ENCODE results near the gene SUPT20HL1.
"Not testable (repeated sequence)": the region's sequence is repeated elsewhere in the genome, so short reads cannot be mapped to it uniquely, and the experiment has no call there.

Gene SUPT20HL1

DNA sequence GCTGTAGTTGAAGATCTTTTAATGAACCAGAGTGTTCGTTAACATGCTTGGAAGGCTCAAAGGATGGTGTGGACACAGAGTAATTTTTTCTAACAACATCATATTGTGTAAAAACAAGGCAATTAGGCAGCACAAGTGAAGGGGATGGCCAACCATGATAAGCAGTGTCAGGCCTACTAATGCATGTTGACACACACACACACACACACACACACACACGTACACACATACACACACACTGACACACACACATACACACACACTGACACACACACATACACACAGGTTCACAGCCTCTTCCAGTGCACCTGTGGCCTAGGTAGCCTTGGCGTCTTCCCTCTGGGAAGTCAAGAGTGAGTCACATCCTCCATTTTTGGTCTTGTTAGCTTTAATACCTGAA lies at the start of gene SUPT20HL1:
Gene SUPT20HL1 (plus strand): TSS at position 368 of the 400 bp plus-strand sequence. CDS start 2,122 bp downstream, outside the sequence.
- no peak within 1 kb of the TSS for H3K27ac Mint-ChIP-seq
- peaks cover 10% of the 10 kb centered on the region for H3K4me1 Mint-ChIP-seq
- H3K27me3 Mint-ChIP-seq (ENCODE audit: low read depth, poor library complexity): peaks cover 4% of the 10 kb centered on the region
- TF ChIP-seq, protein P1, sequence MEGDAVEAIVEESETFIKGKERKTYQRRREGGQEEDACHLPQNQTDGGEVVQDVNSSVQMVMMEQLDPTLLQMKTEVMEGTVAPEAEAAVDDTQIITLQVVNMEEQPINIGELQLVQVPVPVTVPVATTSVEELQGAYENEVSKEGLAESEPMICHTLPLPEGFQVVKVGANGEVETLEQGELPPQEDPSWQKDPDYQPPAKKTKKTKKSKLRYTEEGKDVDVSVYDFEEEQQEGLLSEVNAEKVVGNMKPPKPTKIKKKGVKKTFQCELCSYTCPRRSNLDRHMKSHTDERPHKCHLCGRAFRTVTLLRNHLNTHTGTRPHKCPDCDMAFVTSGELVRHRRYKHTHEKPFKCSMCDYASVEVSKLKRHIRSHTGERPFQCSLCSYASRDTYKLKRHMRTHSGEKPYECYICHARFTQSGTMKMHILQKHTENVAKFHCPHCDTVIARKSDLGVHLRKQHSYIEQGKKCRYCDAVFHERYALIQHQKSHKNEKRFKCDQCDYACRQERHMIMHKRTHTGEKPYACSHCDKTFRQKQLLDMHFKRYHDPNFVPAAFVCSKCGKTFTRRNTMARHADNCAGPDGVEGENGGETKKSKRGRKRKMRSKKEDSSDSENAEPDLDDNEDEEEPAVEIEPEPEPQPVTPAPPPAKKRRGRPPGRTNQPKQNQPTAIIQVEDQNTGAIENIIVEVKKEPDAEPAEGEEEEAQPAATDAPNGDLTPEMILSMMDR (IDR thresholded peaks at IDR 0.05): no peak
- no peak for DNase-seq
- no peak within 1 kb of the TSS for H3K4me3 Mint-ChIP-seq
- H3K9me3 Mint-ChIP-seq: no peaks in the 10 kb centered on the region
- H3K36me3 Mint-ChIP-seq (ENCODE audit: low read depth): no peaks in the 10 kb centered on the region

DNA sequence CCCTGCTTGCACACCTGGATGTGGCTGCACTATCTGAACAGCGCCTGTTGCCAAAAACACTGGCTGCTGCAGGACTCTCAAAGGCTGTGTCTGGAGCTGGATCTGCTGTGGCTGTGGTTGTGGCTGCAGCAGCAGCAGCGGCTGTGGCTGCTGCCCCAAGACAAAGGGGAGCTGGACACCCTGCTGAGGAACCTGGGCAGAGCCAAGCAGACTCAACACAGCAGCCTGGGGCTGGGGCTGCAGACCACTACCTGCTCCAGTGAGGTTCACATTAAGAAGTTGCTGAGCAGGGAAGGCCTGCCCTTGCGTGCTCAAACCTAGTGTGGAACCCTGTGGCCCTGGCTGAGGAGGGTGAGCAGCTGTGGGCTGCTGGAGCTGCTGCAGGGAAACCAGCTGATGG lies 49.5 kb upstream of the SUPT20HL1 start:
- not testable (repeated sequence) for H3K9me3 Mint-ChIP-seq; H3K27me3 Mint-ChIP-seq (ENCODE audit: low read depth, poor library complexity); H3K4me3 Mint-ChIP-seq; H3K27ac Mint-ChIP-seq; H3K36me3 Mint-ChIP-seq (ENCODE audit: low read depth); DNase-seq
- peaks cover 29% of the 10 kb centered on the region for H3K4me1 Mint-ChIP-seq

DNA sequence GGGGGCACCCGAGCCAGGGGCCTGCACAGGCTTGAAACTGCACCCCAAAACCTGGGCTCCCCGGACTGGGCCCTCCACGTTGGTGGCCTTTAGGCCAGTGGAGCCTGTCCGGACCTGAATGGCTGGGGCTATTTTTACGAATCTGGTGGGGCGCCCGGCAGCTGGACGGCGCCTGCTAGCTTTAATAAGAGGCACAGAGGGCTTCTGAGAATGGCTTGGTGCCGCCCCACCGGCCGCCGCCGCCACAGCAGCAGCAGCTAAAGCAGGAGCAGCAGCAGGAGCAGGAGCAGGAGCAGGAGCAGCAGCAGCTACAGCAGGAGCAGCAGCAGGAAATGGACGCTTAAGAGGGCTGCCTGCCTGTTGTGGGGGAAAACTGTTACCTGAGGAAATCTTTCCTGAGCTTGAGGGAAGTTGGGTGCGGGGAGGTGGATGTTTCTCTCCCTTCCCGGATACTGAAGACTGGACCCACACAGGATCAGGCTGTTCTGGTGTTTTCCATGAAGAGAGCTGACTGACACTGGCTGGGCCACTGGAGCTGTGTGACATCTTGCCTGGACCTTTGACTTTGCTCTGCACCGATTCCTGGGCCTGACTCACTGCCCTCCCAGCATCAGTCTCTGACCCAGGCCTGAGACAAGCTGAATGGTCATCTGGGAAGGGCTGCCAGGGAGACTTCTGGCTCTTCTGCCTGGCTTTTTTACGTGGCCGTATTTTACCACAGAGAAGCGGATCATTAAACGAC lies 48.8 kb upstream of the SUPT20HL1 start:
- H3K4me1 Mint-ChIP-seq: peaks cover 24% of the 10 kb centered on the region
- H3K27ac Mint-ChIP-seq; H3K4me3 Mint-ChIP-seq; H3K9me3 Mint-ChIP-seq; H3K27me3 Mint-ChIP-seq (ENCODE audit: low read depth, poor library complexity); H3K36me3 Mint-ChIP-seq (ENCODE audit: low read depth): not testable (repeated sequence)
- peak; percentile 24 for DNase-seq

DNA sequence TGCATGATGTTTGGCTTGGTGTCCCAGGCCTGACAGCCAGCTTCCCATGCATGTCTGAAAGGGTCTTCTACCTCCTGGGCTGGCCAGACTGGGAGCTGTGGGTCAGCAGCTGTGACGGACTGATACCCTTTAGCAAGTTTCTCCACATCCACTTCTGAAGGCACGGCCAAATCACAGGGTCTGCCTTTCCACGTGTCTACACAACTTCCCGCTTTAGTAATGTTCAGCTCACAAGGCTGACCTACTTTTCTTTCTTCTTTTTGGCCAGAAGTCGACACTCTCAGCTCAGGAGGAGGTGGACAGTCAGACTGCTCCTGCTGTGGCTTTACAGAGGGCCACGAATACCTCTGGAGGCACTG lies 48.2 kb upstream of the SUPT20HL1 start:
- Mint-ChIP-seq H3K27ac (peak overlapping the region; percentile 81), H3K4me1 (peaks cover 22% of the 10 kb centered on the region)
- not testable (repeated sequence) for H3K4me3 Mint-ChIP-seq; H3K9me3 Mint-ChIP-seq; H3K36me3 Mint-ChIP-seq (ENCODE audit: low read depth); DNase-seq; H3K27me3 Mint-ChIP-seq (ENCODE audit: low read depth, poor library complexity)

DNA sequence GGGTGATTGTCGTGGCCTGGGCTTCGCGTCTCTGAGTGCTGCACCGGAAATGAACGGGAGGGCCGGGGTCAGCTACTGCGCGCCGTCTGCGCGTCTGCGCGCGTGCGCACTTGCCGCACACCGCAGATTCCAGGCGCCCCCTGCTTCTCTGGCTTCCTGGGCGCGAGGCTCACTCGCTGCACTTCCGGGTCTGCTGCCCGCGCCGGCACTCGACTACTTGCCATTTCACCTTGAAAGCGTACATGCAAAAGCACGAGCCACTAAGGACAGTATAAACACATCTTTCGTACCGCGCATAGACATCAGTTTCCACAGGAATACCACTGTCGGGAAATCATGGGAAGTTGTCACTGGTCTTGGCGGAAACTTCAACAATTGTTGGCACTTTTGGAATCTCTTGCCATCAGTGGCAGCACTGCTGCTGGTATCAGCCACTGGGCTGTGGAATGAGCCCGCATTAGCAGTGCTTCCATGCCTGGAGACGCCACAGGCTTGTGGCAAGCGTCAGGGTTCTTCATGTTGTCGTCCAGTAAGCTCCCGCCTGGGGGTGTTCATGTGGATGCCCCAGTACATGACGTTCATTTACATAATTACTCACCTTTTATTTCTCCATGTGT lies 46.3 kb upstream of the SUPT20HL1 start, which contains the start of gene SUPT20HL2:
Gene SUPT20HL2 (minus strand): TSS at position 51 of the 617 bp plus-strand sequence. CDS start 754 bp downstream, outside the sequence.
- DNase-seq: no peak
- Mint-ChIP-seq H3K27ac (no peak within 1 kb of the TSS), H3K4me3 (no peak within 1 kb of the TSS), H3K27me3 (ENCODE audit: low read depth, poor library complexity) (peaks cover 7% of the 10 kb centered on the region), H3K36me3 (ENCODE audit: low read depth) (no peaks in the 10 kb centered on the region), H3K4me1 (peaks cover 28% of the 10 kb centered on the region), H3K9me3 (peaks cover 3% of the 10 kb centered on the region)
- TF ChIP-seq, protein P1 (IDR thresholded peaks at IDR 0.05): no peak

DNA sequence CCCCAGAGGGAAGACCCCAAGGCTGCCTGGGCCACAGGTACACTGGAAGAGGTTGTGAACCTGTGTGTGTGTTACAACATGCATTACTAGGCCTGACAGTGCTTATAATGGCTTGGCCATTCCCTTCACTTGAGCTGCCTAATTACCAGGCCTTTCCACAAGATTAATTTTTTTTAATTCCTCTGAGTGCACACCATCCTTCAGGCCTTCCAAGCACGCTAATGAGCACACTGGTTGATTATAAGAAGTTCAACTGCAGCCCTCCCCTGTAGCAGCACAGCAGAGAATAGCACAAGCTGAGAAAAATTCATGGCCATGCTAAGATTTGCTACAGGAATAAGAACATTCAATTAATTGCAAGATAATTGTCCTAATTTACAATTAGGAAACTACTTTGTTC lies 44.3 kb upstream of the SUPT20HL1 start:
- Mint-ChIP-seq H3K27ac (no peak overlapping the region), H3K4me1 (peaks cover 17% of the 10 kb centered on the region), H3K36me3 (ENCODE audit: low read depth) (no peaks in the 10 kb centered on the region), H3K4me3 (no peak overlapping the region), H3K9me3 (peaks cover 3% of the 10 kb centered on the region), H3K27me3 (ENCODE audit: low read depth, poor library complexity) (peaks cover 11% of the 10 kb centered on the region)
- DNase-seq: no peak
- TF ChIP-seq, protein P1 (IDR thresholded peaks at IDR 0.05): no peak

DNA sequence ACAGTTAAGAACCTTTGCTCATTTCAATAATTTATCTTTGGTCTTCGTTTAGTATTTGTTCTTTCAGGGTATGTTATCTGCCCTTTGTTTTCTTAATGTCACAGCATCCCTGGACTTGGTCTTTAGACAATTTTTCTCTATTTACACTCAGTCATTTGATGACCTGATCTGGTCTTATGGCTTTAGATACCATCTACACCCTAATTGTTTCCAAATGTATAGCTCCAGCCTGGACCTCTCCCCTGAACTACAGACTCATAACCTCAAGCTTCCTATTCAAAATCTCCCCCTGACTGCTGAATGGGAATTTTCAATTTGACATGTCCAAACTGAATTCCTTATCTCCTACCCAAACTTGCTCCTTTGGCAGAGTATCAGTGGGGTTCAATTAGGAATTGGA lies 42.9 kb upstream of the SUPT20HL1 start:
- peaks cover 3% of the 10 kb centered on the region for H3K9me3 Mint-ChIP-seq

More for the DNA sequence above, 42.9 kb upstream of the SUPT20HL1 start:
- no peak overlapping the region for H3K4me3 Mint-ChIP-seq
- TF ChIP-seq, protein P1 (IDR thresholded peaks at IDR 0.05): no peak
- H3K36me3 Mint-ChIP-seq (ENCODE audit: low read depth): no peaks in the 10 kb centered on the region
- peaks cover 12% of the 10 kb centered on the region for H3K4me1 Mint-ChIP-seq
- no peak overlapping the region for H3K27ac Mint-ChIP-seq
- DNase-seq: no peak
- H3K27me3 Mint-ChIP-seq (ENCODE audit: low read depth, poor library complexity): peaks cover 11% of the 10 kb centered on the region
